ENCODE data around the gene MIGA2.
"Not testable (repeated sequence)": the region's sequence is repeated elsewhere in the genome, so short reads cannot be mapped to it uniquely, and the experiment has no call there.

The MIGA2 gene

DNA sequence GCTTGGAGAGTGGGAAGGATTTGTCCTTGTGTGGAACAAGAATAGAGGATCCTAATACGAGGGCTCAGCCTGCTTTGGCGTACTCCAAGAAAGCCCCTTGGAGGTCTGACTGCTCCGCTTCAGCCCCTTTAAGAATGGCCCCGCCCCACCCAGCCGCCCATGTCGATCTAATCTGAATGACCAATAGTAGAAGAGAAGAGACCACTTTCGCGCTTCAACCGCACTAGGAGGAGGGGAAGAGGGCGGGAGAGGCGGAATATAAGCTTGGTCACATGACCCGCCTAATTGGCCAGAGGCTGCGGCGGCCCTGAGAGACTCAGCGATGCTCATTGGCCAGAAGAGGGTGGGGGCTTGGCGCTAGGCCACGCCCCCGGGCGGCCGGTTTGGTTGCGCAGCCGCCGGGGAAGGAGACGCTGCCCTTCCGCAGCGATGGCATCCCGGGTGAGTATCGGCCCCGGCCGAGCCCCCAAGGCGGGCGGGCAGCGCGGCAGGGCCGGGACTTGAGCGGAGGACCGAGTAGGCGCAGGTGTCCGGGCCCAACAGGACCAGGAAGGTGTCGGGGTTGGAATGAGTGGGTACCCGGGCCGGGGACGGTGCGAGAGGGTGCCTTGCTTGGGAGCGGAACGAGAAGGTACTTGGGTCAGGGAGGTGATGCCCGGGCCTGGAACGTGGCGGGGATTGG, at the start of gene MIGA2:
Gene MIGA2 (plus strand): TSS at position 386 of the 682 bp plus-strand sequence. CDS start 3,969 bp downstream, outside the sequence.
- peak; percentile 98 for DNase-seq (ENCODE audit: low read depth in 2 of 2)

DNA sequence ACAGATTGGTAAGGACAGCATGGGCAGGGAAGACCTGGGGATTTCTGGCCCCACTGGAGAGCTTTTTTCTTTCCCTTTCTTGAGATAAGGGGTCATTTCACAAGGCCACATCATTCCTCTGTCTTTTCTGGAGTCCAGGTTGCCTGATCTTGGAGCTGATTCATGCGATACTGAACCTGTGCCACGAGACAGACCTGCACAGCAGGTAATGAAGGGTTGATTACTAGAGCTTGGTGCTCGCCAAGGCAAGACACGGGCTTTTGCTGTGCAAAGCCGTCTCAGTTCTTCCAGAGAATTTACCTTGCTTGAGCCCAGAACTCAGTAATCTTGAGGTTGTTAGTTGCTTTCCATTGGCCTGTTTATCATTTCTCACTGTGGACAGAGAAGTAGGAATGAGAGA, 49.8 kb upstream of the MIGA2 start:
- DNase-seq (ENCODE audit: low read depth in 2 of 2), result no peak

GRCh38 chr9:128987805-128988204, 48.6 kb upstream of the MIGA2 start:
- DNase-seq (ENCODE audit: low read depth in 2 of 2), result peak; percentile 45 to 49

GRCh38 chr9:128992995-128993394, 43.4 kb upstream of the MIGA2 start:
- DNase-seq (ENCODE audit: low read depth in 2 of 2), result no peak

- no peak for DNase-seq (ENCODE audit: low read depth in 2 of 2)
Observed at GRCh38 chr9:128995791-128996190, 40.6 kb upstream of the MIGA2 start.

GRCh38 chr9:128998462-128998861, 38.0 kb upstream of the MIGA2 start:
- no peak for DNase-seq (ENCODE audit: low read depth in 2 of 2)

- no peak for DNase-seq (ENCODE audit: low read depth in 2 of 2)
Observed at GRCh38 chr9:128999581-129000206, 36.7 kb upstream of the MIGA2 start.

DNA sequence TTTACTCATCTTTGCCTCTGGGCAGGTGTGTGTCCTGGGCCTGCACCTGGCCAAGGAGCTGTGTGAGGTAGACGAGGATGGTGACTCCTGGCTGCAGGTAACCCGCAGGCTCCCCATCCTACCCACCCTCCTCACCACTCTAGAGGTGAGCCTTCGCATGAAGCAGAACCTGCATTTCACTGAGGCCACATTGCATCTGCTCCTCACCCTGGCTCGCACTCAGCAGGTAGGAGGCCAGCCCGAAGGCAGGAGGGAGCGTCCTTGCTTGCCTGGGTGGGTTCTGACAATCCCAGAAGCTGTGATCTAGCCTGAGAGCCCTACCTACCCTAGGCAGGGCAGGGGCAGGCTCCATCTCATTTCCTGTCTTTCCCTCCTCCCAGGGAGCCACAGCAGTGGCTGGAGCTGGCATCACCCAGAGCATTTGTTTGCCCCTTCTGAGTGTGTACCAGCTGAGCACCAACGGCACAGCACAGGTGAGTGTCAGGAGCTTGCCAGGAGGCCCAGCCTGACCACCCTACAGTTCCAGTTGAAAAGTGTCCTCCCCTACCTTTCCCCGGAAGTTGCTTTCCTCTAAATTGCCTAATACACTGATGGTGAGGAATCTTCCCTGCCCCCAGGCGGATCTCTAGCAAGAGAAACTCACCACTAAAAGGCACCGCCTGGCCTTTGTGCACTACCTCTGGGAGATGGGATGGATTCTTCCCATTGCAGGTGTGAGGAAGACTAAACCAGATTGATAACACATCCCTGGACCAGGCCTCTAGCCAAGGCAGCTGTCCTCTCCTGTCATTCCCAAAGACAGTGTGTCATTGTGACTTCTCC, 34.7 kb upstream of the MIGA2 start:
- no peak for DNase-seq (ENCODE audit: low read depth in 2 of 2)

DNA sequence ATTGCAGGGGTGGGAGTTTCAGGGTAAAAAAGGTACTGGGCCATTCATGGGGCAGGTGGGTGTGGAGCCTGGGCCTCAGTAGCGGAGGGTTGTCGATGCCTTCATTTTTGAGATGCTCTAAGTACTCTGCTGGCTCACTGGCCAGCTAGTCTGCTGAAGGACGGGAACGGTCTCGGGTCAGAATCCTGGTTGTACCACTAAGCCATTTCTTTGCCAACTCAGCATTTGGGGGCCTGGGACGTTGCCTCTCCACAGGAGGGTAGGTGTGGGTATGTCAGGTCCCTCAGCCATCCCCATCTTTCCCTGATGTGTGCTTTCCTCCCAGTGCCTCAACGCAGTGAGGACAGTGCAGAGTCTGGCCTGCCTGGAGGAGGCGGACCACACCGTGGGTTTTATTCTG, 33.4 kb upstream of the MIGA2 start:
- DNase-seq (ENCODE audit: low read depth in 2 of 2), result no peak

- not testable (repeated sequence) for DNase-seq (ENCODE audit: low read depth in 2 of 2)
Observed at GRCh38 chr9:129004173-129004572, 32.3 kb upstream of the MIGA2 start.

GRCh38 chr9:129005336-129005997, 31.0 kb upstream of the MIGA2 start:
- DNase-seq (ENCODE audit: low read depth in 2 of 2), result no peak

- peak; percentile 24 to 32 for DNase-seq (ENCODE audit: low read depth in 2 of 2)
Observed at GRCh38 chr9:129006328-129007034, 29.9 kb upstream of the MIGA2 start.

DNA sequence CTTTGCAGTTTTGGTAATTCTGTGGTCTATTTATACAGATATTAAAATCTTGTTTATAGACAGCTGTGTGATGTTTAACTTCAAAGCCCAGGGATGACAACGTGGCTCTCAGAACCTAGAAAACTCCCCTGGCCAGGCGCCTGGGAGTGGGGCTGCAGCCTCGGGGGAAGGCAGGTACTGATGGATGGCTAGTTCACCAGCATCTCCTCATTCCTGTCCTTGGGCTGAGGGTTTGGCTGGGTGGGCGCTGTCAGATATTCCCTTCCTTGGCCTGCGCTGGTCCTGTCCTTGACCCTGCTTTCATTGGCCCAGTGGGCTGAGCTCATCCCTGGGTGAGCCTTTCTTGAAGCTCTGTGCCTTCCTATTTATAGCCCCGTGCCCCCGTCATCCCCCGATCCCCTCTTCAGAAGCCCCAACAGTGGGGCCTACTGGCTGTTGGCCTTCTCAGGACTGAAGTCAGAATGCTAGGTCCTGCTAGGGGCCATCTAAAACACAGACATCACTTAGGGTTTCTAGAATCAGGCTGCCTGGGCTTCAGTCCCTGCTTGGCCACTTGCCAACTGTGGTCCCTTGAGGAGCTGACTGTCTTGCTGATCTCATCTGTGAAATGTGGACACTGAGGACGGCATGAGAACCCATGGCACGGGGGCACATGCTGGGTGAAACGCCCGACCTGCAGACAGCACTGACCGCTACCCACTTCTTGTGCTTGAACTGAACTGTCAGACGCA, 29.2 kb upstream of the MIGA2 start:
- no peak for DNase-seq (ENCODE audit: low read depth in 2 of 2)

DNA sequence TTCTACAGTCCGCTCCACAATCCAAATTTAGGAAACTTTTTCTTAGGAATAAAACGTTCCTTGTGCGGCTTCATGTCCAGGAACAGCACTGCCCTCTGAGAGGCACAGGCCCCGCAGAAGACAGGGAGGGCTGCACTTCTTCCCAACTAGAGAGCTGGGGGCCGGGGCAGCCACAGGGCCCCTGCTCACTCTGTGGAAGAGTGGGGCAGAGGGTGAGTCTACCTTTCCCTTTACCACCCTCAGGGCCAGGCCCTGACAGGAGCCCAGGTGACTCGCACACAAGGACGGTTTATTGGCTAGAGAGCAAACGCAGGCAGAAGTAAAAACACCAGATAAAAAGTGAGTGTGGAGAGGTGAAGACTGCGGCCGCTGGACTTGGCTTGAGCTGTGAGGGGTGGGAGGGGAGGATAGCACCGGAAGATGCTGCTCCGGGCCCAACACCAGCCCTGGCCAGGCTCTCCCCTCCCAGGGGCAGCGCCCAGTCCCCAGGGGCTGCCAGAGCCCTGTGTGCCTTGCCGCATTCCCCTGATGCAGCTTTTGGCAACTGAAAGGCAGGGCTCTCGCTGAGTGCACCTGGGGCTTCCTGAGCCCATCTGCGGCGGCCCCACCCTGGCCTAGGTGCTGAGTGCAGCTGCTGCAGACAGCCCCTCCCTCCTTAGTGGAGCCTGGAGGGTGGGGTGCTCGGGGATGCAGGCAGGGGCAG, 28.5 kb upstream of the MIGA2 start:
- no peak for DNase-seq (ENCODE audit: low read depth in 2 of 2)

DNA sequence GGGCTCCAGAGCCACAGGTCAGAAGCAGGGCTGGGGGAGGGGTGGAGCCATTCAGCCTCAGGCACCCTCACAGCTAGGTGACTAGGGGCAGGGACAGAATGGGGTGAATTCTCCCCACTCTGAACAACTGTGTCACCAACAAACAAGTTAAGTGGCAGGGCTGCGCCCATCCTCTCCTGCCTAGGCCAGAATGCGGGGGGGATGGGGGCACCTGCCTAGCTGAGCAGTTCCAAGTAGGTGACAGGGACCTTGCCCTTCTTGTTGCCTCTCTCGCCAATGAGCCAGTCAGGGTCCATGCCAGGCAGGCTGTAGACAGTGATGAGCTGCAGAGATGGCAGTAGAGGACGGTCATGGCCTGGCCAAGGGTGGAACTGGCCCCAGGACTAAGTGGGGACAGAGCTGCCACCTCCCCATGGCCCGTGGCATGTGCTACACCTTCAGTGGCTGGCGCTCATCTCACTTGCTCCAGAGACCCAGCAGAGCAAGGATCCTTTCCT, 27.9 kb upstream of the MIGA2 start:
- DNase-seq (ENCODE audit: low read depth in 2 of 2), result no peak

DNA sequence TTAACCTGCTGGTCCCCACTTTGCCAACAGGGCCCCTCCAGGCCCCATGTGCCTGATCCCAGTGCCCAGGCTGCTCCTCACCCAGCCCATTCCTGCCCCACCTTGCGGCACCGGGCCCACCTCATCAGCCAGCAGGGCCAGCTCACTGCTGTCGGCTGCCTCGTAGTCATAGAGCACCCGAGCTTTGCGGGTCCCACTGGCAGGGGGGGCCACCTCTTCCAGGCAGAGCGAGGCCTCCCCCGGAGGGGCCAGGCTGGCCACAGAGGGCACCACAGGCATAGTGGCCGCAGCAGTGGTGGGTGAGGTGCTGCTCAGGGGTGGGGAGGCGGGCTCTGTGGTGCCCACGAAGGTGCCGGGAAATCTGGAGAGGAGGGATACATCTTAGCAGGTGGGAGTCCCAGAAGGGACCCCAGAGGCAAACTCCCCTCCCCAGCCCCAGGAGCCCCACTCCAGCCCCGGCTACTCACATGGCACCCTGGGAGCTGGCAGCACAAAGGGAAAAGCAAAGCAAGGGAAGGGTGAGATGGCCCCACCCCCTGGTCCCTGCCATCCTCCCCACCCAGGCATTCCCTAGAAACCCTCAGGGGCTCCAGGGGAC, 27.3 kb upstream of the MIGA2 start:
- no peak for DNase-seq (ENCODE audit: low read depth in 2 of 2)

GRCh38 chr9:129009584-129010141, 26.8 kb upstream of the MIGA2 start:
- no peak for DNase-seq (ENCODE audit: low read depth in 2 of 2)

DNA sequence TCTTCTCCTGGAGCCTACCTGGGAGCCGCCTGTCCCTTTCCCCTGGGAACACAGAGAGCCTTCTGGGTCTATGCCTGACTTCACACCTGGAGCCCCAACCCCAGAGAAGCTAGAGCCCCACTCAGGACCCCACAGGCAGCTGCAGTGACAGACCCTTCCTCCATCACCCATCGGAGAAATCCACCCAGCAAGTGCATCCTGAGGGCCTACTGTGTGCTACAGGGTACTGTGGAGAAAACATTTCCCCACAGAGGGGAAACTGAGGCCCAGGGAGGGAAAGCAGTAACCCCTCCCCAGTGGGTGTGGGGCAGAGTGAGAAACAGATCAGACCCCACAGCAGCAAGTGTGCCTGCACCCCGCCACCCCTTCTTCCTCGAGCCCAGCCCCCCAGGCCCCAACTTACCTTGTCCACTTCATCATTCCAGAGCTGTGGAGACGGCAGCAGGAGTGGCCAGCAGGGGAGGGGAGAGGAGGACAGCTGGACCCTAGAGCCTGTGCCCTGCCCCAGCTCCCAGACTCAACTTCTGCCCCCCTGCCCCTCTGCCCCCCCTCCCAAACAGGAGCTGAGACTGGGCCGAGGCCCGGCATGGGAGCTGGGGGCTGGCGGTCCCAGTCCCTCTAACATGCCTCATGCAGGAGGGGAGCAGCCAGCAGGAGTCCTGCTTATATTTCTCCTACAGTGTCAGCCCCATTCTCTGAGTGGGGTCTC, 26.0 kb upstream of the MIGA2 start:
- DNase-seq (ENCODE audit: low read depth in 2 of 2), result no peak

DNA sequence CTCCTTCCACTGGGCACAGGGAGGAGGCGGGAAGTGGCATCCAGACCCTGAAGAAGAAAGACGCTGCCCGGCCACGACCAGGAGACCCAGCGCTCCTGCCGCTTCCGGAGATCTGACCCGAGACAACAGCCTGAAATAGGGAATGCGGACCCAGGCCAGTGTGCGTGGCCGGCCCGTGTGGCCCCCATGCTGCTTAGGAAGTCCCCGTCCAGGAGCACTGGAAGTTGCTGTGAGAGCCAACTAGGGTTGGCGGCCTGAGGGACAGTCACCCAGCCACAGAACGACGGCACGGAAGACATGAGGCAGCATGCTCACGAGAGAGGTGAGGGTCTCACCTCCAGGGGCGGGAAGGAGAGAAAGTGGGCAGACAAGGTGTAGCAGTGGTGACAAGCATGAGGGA, 25.3 kb upstream of the MIGA2 start:
- DNase-seq (ENCODE audit: low read depth in 2 of 2), result no peak
